SIG-M5 (cell line): ENCODE data around the gene TINCR.
"Not testable (repeated sequence)": the region's sequence is repeated elsewhere in the genome, so short reads cannot be mapped to it uniquely, and the experiment has no call there.

Experiments used
- DNase-seq: peaks from one replicate; lab custom pipeline; 2025; lab: John Stamatoyannopoulos, UW

The TINCR gene

GRCh38 chr19:5558101-5558621 lies 9.6 kb downstream of the TINCR start:
- DNase-seq = no peak

GRCh38 chr19:5557691-5558090 lies 10.1 kb downstream of the TINCR start:
- no peak for DNase-seq

- DNase-seq = no peak
These were observed 12.9 kb downstream of the TINCR start for GRCh38 chr19:5554828-5555227.

GRCh38 chr19:5553892-5554291 lies 13.9 kb downstream of the TINCR start:
- DNase-seq = no peak

GRCh38 chr19:5547881-5548280 lies 19.9 kb downstream of the TINCR start:
- DNase-seq = no peak

GRCh38 chr19:5545984-5546383 lies 21.8 kb downstream of the TINCR start:
- no peak for DNase-seq

- no peak for DNase-seq
These were observed 22.7 kb downstream of the TINCR start for GRCh38 chr19:5545051-5545450.

- DNase-seq = no peak
These were observed 25.1 kb downstream of the TINCR start for GRCh38 chr19:5542665-5543064.

- no peak for DNase-seq
These were observed 26.3 kb downstream of the TINCR start for GRCh38 chr19:5541456-5541855.

GRCh38 chr19:5540208-5540607 lies 27.5 kb downstream of the TINCR start:
- no peak for DNase-seq

GRCh38 chr19:5537870-5538269 lies 29.9 kb downstream of the TINCR start:
- DNase-seq = no peak

GRCh38 chr19:5536982-5537579 lies 30.7 kb downstream of the TINCR start:
- not testable (repeated sequence) for DNase-seq

GRCh38 chr19:5536337-5536894 lies 31.3 kb downstream of the TINCR start:
- DNase-seq = no peak

- DNase-seq = no peak
These were observed 32.8 kb downstream of the TINCR start for GRCh38 chr19:5534787-5535586.

- no peak for DNase-seq
These were observed 34.5 kb downstream of the TINCR start for GRCh38 chr19:5533257-5533656.

GRCh38 chr19:5530701-5531100 lies 37.1 kb downstream of the TINCR start:
- no peak for DNase-seq

GRCh38 chr19:5526691-5527090 lies 41.1 kb downstream of the TINCR start:
- no peak for DNase-seq

- DNase-seq = no peak
These were observed 43.7 kb downstream of the TINCR start for GRCh38 chr19:5524081-5524480.

- no peak for DNase-seq
These were observed 45.6 kb downstream of the TINCR start for GRCh38 chr19:5522106-5522505.

GRCh38 chr19:5520501-5520900 lies 47.3 kb downstream of the TINCR start:
- no peak for DNase-seq

GRCh38 chr19:5519076-5519475 lies 48.7 kb downstream of the TINCR start:
- no peak for DNase-seq

- no peak for DNase-seq
These were observed 52.0 kb downstream of the TINCR start for GRCh38 chr19:5515737-5516136.

- DNase-seq = no peak
These were observed 53.8 kb downstream of the TINCR start for GRCh38 chr19:5514001-5514400.
